ENCODE results near the gene OR10W1.

- TF ChIP-seq CTCF (IDR thresholded peaks at IDR 0.05 in 2 of 3, conservative IDR thresholded peaks at IDR 0.05 in 1 of 3; ENCODE audit: control insufficient read depth in 2 of 3, extremely low read depth in 1 of 3, insufficient read depth in 1 of 3, low read depth in 3 of 3, low read length in 3 of 3) (no peak), POLR2A (IDR thresholded peaks at IDR 0.05; ENCODE audit: low read depth, low read length) (no peak), MXI1 (IDR thresholded peaks at IDR 0.05; ENCODE audit: low read depth, low read length) (no peak), RFX5 (IDR thresholded peaks at IDR 0.05; ENCODE audit: low read depth, low read length) (no peak), POLR2AphosphoS5 (IDR thresholded peaks at IDR 0.05; ENCODE audit: low read length) (no peak), BMI1 (IDR thresholded peaks at IDR 0.05; ENCODE audit: borderline replicate concordance) (no peak), SREBF1 (IDR thresholded peaks at IDR 0.05; ENCODE audit: low read length) (no peak), MAX (IDR thresholded peaks at IDR 0.05; ENCODE audit: low read depth, low read length) (no peak), USF2 (IDR thresholded peaks at IDR 0.05; ENCODE audit: borderline replicate concordance, low read depth, low read length) (no peak), ZNF274 (IDR thresholded peaks at IDR 0.05; ENCODE audit: insufficient read depth, insufficient read length) (no peak), EGR1 (IDR thresholded peaks at IDR 0.05; ENCODE audit: borderline replicate concordance in 1 of 2, low read depth in 2 of 2, low read length in 2 of 2) (no peak), ZBTB33 (IDR thresholded peaks at IDR 0.05) (no peak)
Observed at GRCh38 chr11:58316142-58316541, 48.1 kb upstream of the OR10W1 start.

Measured in GM12878 (cell line).